Spleen (tissue), 7 donors: ENCODE results near the gene NECAB3.

Source experiments
- CTCF ChIP-seq, 11 experiments: fragments of 200-600 bp in 7 of 11; fragments of 450-650 bp in 4 of 11; sonication (generic) in 4 of 11; IDR thresholded peaks in 8 of 11; conservative IDR thresholded peaks in 3 of 11; 1 replicate in 7 of 11; 2 replicates in 4 of 11; pipeline versions ENCODE4 v1.4.0 to v1.8.0; 2016 to 2021; ENCODE audit warnings: antibody characterized with exemption in 11 of 11, inconsistent platforms in 4 of 11, mild to moderate bottlenecking in 1 of 11
- POLR2A ChIP-seq, 3 donors: fragments of 450-650 bp; IDR thresholded peaks; one replicate each; pipeline ENCODE4 v1.5.1; 2017; ENCODE audit warnings: antibody characterized with exemption in 3 of 3, mild to moderate bottlenecking in 1 of 3
- donor health status: DM: no; HTN: no; CAD: no; lungs with moderate emphysema.
- donor health status: DM: no; HTN: no; CAD: no.
- donor health status: DM: no; HTN: no; CAD: no.

DNA sequence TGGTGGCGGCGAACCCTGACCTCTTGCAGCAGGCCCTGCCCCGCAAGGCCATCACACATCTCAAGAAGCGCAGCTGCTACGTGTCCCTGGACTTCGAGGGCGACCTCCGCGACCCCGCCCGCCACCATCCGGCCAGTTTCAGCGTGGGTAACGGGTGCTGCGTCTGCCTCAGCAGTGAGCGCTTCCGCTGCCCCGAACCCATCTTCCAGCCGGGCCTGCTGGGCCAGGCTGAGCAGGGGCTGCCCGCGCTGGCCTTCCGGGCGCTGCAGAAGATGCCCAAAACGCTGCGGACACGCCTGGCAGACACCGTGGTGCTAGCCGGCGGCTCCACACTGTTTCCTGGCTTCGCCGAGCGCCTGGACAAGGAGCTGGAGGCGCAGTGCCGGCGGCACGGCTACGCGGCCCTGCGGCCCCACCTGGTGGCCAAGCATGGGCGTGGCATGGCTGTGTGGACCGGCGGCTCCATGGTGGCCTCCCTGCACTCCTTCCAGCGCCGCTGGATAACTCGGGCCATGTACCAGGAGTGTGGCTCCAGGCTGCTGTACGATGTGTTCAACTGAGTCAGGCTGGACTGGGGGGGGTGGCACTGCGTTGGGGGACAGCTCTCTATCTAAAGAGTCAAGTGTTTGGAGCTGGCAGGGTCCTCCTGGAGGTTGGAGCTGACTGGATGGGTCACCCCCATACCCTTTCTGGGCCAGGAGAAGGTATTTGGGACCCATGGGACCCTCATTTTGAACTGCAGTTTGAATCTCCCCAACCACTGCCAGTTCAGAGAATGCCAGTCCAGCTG lies 6.4 kb downstream of the NECAB3 start:
- TF ChIP-seq CTCF (IDR thresholded peaks at IDR 0.05 in 8 of 11, conservative IDR thresholded peaks at IDR 0.05 in 3 of 11) (peak; percentile 90 to 98 (median 96)), POLR2A (IDR thresholded peaks at IDR 0.05) (no peak)
